Left cardiac atrium (tissue), 4 donors: ENCODE measurements around the gene OR2AG1. TPM values are rescaled to one million over a fixed set of nuclear protein-coding genes. Genes with fewer than 3 reads are reported as not detected.
"Not testable (repeated sequence)": the region's sequence is repeated elsewhere in the genome, so short reads cannot be mapped to it uniquely, and the experiment has no call there.

ENCODE experiments used
- ATAC-seq, 2 donors: fragments of 200-7000 bp; cut with Tn5 transposase; one replicate each; pipeline ENCODE4 v1.9.1; 2020; ENCODE audit warnings: mild to moderate bottlenecking in 2 of 2, moderate library complexity in 2 of 2
- DNase-seq: peaks from one replicate; pipeline ENCODE4 v3.0.0-alpha.2; 2020
- intact Hi-C, 2 donors: fragments of 100-400 bp; cut with DNase I; formaldehyde crosslinking; loops; one replicate each; pipeline versions ENCODE4 v1.14.1 to v1.15.1; 2022 to 2023
- total RNA-seq, 2 donors: library from RNA; stranded (reverse); fragmentation: NEBNext Ultra II Directional; extraction: Animal tissue kit (Norgen Biotek cat#: 25700); gene quantifications; one replicate each; pipeline ENCODE4 v1.2.1, GENCODE V29; 2021
- donor health status: DM: no; HTN: yes; CAD: no.
- donor health status: DM: no; HTN: yes; CAD: no; lungs with severe emphysema.
- donor health status: DM: yes; HTN: yes; CAD: no.
- donor health status: Dilated cardiomyopathy.

OR2AG1 gene
- total RNA-seq, 2 donors from 2014 or later = not detected

DNA sequence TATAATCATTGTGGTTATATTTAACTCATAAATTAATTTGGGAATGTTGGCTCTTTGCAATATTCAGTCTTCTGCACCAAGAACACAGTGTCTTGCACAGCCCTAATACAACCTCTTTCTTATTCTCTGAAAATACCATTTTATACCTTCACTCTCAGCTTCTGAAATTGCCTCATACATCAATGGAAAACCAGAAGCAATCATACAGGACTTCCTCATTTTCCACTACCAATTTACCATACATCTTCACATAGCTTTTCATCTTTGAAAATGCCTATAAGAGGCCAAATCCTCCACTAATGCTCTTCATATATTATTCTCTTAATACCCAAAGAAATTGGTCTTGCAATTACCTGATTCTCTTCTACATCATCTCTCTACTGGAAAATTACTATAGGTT is 4.3 kb upstream of the OR2AG1 start:
- intact Hi-C loops = no loop called here
- DNase-seq = no peak
- no peak for ATAC-seq

DNA sequence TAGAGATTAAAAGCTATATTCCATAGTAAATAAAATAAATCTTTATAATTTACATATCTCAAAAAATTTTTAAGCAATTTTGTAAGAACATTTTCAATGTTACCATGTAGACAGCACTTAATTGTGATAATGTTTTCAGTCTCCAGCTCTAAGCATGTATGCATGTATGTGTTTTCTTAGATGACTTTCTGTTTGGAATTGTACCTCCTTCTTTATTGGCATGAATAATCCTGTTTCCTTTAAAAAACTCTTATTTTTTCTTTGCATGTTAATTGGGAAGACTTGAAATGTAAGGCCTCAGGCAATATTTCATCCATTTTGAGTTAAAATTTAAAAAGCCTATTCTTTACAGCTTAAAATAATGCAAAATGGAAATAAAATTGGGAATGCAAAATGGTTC is 2.0 kb upstream of the OR2AG1 start:
- no peak for ATAC-seq
- DNase-seq = no peak
- intact Hi-C loops = no loop called here

GRCh38 chr11:6790546-6790945 is 7.7 kb downstream of the OR2AG1 start:
- DNase-seq (no peak), ATAC-seq (no peak)
- intact Hi-C loops = no loop called here

DNA sequence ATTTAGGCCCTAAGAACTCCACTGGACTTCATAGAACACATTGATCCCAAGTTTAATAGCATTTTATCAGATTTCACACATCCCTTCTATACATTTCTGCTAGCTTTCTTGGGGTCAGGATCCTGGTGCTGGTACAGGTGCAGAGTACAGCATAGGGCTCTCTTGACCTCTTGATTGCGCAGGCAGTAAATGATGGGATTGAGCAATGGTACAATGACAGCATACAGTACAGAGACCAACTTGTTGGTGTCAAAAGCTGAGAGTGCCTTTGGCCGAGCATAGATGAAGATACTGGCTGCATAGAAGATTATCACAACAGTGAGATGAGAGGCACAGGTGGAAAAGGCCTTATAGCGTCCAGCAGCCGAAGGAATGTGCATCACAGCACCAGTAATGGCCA is 11.8 kb downstream of the OR2AG1 start:
- DNase-seq (no peak), ATAC-seq (no peak)
- intact Hi-C loops = no loop called here

- DNase-seq (no peak), ATAC-seq (no peak)
- intact Hi-C loops = no loop called here
Observed at GRCh38 chr11:6799402-6799801, 16.6 kb downstream of the OR2AG1 start, which contains the start of gene OR6A2. Gene OR6A2, minus strand, starts transcription at chr11:6799689. Its CDS starts 3,981 bp downstream, at chr11:6795708.

DNA sequence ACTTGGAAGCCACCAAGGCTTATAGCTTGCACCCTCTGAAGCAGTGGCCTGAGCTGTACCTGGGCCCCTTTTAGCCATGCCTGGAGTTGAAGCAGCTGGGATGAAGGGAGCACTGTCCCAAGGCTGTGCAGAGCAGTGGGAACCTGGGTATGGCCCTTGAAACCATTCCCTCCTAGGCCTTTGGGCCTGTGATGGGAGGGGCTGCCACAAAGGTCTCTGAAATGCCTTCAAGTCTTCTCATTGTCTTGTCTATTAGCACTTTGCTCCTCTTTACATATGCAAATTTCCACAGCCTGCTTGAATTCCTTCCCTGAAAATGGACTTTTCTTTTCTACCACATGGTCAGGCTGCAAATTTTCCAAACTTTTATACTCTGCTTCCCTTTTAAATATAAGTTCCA is 18.3 kb downstream of the OR2AG1 start:
- ATAC-seq, DNase-seq, intact Hi-C loops: not testable (repeated sequence)

DNA sequence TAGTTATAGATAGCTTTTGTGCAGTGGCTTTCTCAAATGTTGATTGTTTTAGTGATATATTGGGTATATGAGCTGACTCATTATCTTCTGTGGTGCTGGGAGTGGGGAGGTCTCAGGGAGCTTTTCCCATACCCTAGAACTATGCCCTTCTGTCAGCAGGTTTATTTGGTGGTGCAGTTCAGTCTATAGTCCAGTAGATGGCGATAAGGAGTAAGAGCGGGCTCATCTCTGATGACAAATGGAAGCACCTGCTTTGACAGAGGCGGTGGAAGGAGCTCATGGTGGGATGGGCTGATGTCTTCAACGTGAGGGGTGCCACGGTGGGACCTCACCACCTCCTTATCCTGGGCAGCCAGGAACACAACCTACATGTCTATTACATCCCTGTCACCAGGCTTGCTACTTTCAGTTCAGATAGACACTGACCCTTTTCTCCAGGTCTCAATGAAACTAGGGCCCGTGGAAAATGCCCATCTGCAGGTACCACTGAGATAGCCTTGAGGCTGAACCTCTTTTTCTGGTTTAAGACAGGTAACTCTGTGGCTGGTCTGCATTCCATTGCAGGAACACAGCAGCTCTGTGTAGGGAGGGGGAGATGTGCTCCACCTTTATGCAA is 29.7 kb downstream of the OR2AG1 start:
- no peak for DNase-seq
- intact Hi-C loops = no loop called here
- ATAC-seq = no peak

- intact Hi-C loops = no loop called here
- DNase-seq = no peak
- ATAC-seq = no peak
Observed at GRCh38 chr11:6813656-6814055, 30.8 kb downstream of the OR2AG1 start.

- intact Hi-C loops = no loop called here
- ATAC-seq (no peak), DNase-seq (no peak)
Observed at GRCh38 chr11:6817694-6818093, 34.9 kb downstream of the OR2AG1 start.

DNA sequence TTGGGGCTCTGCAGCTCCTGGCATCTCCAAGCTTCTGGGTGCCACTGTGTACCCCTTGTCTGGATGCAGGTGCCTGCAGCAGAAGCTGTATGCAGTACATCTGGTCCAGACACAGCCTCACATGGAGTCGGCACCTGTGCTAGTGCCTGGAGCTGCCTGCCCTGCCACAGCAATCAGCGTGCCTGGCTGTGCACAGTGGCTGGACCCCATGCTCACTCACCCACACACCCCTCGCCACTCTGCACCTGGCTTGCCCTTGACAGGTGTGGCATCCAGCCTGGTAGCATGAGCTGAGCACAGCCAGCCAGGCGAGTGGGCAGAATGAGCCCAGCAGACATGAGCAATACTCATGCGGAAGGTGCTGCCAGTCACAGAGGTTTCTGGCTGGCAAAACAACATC is 36.1 kb downstream of the OR2AG1 start:
- intact Hi-C loops = no loop called here
- ATAC-seq = no peak
- no peak for DNase-seq

GRCh38 chr11:6824136-6824823 is 41.5 kb downstream of the OR2AG1 start:
- intact Hi-C loops = no loop called here
- DNase-seq (no peak), ATAC-seq (no peak)

GRCh38 chr11:6825231-6825744 is 42.5 kb downstream of the OR2AG1 start:
- ATAC-seq (peak in 1 of 2 donors; percentile 72), DNase-seq (no peak)
- intact Hi-C loops = no loop called here

GRCh38 chr11:6828103-6828502 is 45.3 kb downstream of the OR2AG1 start:
- intact Hi-C loops = no loop called here
- DNase-seq (no peak), ATAC-seq (no peak)

DNA sequence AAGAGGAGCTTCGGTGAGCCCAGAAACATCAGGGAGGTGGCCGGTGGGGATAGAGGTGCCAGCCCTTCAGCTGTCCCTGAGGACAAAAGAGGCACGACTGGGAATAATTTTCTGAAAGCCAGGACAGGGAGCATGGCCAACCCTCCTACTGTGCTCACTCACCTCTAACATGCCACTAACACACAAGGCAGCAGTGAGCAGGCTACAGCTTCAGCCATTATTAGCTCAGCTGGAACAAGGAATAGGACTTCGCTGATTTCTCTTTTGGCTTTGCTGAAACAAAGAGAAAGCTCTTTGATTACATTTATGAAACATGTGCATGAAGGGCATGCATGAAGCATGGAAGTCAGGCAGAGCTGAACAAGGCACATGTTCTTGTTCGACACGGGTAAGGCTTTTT is 50.5 kb downstream of the OR2AG1 start:
- intact Hi-C loops = no loop called here
- no peak for ATAC-seq
- no peak for DNase-seq

DNA sequence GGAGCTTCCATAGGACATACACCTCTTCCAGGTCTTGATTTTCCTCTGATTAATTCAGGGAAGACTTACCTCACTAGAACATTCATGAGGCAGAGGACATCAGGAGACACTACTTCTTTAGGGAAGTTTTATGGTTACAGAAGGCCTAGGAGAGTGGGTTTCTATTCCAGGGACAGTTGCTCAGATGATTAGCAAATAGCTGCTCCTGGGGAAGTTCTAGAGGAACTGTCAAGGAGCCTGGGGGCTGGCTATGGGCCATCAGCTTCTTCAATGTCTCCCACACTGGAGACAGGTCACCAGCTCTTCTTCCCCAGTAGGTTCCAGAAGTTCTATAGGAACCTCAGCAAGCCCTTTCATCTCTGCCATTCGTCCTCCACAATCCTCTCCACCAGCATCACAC is 51.2 kb downstream of the OR2AG1 start:
- DNase-seq (no peak), ATAC-seq (no peak)
- intact Hi-C loops = no loop called here

Other genes with a start within 250 kb of the OR2AG1 start
- gene RRP8, start 179.4 kb upstream of the OR2AG1 start, total RNA-seq = 10 to 100 TPM; 14.2 to 18.0 TPM
- 100 to 1,000 TPM; 166 to 183 TPM for gene ILK, start 179.2 kb upstream of the OR2AG1 start, total RNA-seq
- gene TAF10, start 170.8 kb upstream of the OR2AG1 start, total RNA-seq = 100 to 1,000 TPM; 102 to 105 TPM
- gene TPP1, start 163.6 kb upstream of the OR2AG1 start, total RNA-seq = 10 to 100 TPM; 69.5 to 87.7 TPM
- gene DCHS1, start 127.2 kb upstream of the OR2AG1 start, total RNA-seq = 10 to 100 TPM; 14.4 to 15.8 TPM
- 10 to 100 TPM; 40.0 to 48.6 TPM for gene MRPL17, start 99.7 kb upstream of the OR2AG1 start, total RNA-seq
- under 1 TPM; 0.08 to 0.15 TPM for gene OR2AG2, start 11.0 kb upstream of the OR2AG1 start, total RNA-seq
- gene OR6A2, start 16.7 kb downstream of the OR2AG1 start, total RNA-seq = under 1 TPM in 1 of 2 donors, not detected in 1; 0.08 TPM
- not detected for gene OR10A5, start 62.7 kb downstream of the OR2AG1 start, total RNA-seq
- not detected for gene OR10A2, start 80.0 kb downstream of the OR2AG1 start, total RNA-seq
- gene OR10A4, start 93.6 kb downstream of the OR2AG1 start, total RNA-seq = not detected
- gene OR2D2, start 109.5 kb downstream of the OR2AG1 start, total RNA-seq = not detected
- gene OR2D3, start 138.0 kb downstream of the OR2AG1 start, total RNA-seq = not detected
- 1 to 10 TPM in 1 of 2 donors, under 1 TPM in 1; 0.89 to 1.0 TPM for gene ZNF215, start 143.4 kb downstream of the OR2AG1 start, total RNA-seq
- gene ZNF214, start 237.3 kb downstream of the OR2AG1 start, total RNA-seq = 1 to 10 TPM; 1.4 to 1.5 TPM
- gene NLRP14, start 237.5 kb downstream of the OR2AG1 start, total RNA-seq = not detected